ENCODE measurements around the gene LDLRAD1. TPM values are rescaled to one million over a fixed set of nuclear protein-coding genes. Genes with fewer than 3 reads are reported as not detected.
A peak's percentile ranks its signal among the peaks of the same experiment; 100 is the strongest.
"Not testable (repeated sequence)": the region's sequence is repeated elsewhere in the genome, so short reads cannot be mapped to it uniquely, and the experiment has no call there.

LDLRAD1 gene
- total and polyA plus RNA-seq, 5 donors from 2014 or later = not detected

GRCh38 chr1:53982763-53983104, 35.3 kb downstream of the LDLRAD1 start:
- no peaks in the 10 kb centered on the region for H3K4me1 ChIP-seq (ENCODE audit: control insufficient read depth, insufficient read depth, low read length, poor library complexity, severe bottlenecking)
- Mint-ChIP-seq H3K4me3 (no peak overlapping the region), H3K36me3 (no peaks in the 10 kb centered on the region), H3K27me3 (peaks cover 6% of the 10 kb centered on the region), H3K4me1 (peaks cover 0 to 11% (median 3%) of the 10 kb centered on the region in 4 donors), H3K27ac (no peak overlapping the region), H3K9me3 (no peaks in the 10 kb centered on the region)
- ATAC-seq (ENCODE audit: low read depth in 2 of 2) (no peak), DNase-seq (no peak)
- H3K27me3 ChIP-seq (ENCODE audit: control insufficient read depth, insufficient read depth, low read length) = no peaks in the 10 kb centered on the region
- no peaks in the 10 kb centered on the region for H3K36me3 ChIP-seq (ENCODE audit: control insufficient read depth, insufficient read depth, low read length)
- H3K4me3 ChIP-seq (ENCODE audit: low read depth, low read length) = no peak overlapping the region
- H3K27ac ChIP-seq (ENCODE audit: insufficient read depth, low read length, poor library complexity, severe bottlenecking) = no peak overlapping the region
- H3K9me3 ChIP-seq (ENCODE audit: control insufficient read depth in 2 of 2, low read length in 2 of 2) = no peaks in the 10 kb centered on the region

- H3K4me1 ChIP-seq (ENCODE audit: control insufficient read depth, insufficient read depth, low read length, poor library complexity, severe bottlenecking) = no peaks in the 10 kb centered on the region
- no peak for DNase-seq
- H3K27me3 Mint-ChIP-seq = peaks cover 6% of the 10 kb centered on the region
- H3K4me3 ChIP-seq (ENCODE audit: low read depth, low read length) = no peak overlapping the region
- H3K4me3 Mint-ChIP-seq = no peak overlapping the region
- H3K4me1 Mint-ChIP-seq = peaks cover 0 to 11% (median 2%) of the 10 kb centered on the region in 4 donors
- no peak overlapping the region for H3K27ac Mint-ChIP-seq
- no peaks in the 10 kb centered on the region for H3K9me3 ChIP-seq (ENCODE audit: control insufficient read depth in 2 of 2, low read length in 2 of 2)
- ATAC-seq (ENCODE audit: low read depth in 2 of 2) = no peak
- no peaks in the 10 kb centered on the region for H3K27me3 ChIP-seq (ENCODE audit: control insufficient read depth, insufficient read depth, low read length)
- H3K36me3 Mint-ChIP-seq = no peaks in the 10 kb centered on the region
- no peaks in the 10 kb centered on the region for H3K36me3 ChIP-seq (ENCODE audit: control insufficient read depth, insufficient read depth, low read length)
- H3K9me3 Mint-ChIP-seq = no peaks in the 10 kb centered on the region
- H3K27ac ChIP-seq (ENCODE audit: insufficient read depth, low read length, poor library complexity, severe bottlenecking) = no peak overlapping the region
Observed at GRCh38 chr1:53982034-53982762, 35.8 kb downstream of the LDLRAD1 start.

DNA sequence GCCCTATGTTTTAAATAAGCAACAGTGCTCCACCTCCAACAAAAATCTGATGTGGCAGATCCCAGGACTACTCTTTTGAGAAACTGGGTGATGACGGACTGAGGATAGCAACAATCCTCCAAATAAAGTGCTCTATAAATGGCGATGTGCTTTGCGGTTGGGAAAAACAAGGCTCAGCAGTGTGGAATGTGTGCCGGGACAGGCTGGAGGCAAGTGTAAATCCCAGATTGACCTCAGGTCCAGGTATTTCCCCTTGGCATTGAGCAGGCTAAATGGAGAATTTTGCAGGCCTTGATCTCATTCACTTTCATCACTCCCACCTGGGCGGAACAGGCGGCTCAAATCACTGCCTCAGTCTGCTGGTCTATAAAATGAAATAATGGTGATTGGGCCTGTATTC, 36.8 kb downstream of the LDLRAD1 start:
- Histone ChIP-seq H3K27me3 (ENCODE audit: control insufficient read depth, insufficient read depth, low read length) (no peaks in the 10 kb centered on the region), H3K36me3 (ENCODE audit: control insufficient read depth, insufficient read depth, low read length) (no peaks in the 10 kb centered on the region), H3K4me3 (ENCODE audit: low read depth, low read length) (no peak overlapping the region), H3K9me3 (ENCODE audit: control insufficient read depth in 2 of 2, low read length in 2 of 2) (no peaks in the 10 kb centered on the region), H3K4me1 (ENCODE audit: control insufficient read depth, insufficient read depth, low read length, poor library complexity, severe bottlenecking) (no peaks in the 10 kb centered on the region), H3K27ac (ENCODE audit: insufficient read depth, low read length, poor library complexity, severe bottlenecking) (no peak overlapping the region)
- peaks cover 0 to 6% (median 0%) of the 10 kb centered on the region in 4 donors for H3K4me1 Mint-ChIP-seq
- H3K4me3 Mint-ChIP-seq = no peak overlapping the region
- ATAC-seq (ENCODE audit: low read depth in 2 of 2) (no peak), DNase-seq (no peak)
- H3K9me3 Mint-ChIP-seq = no peaks in the 10 kb centered on the region
- H3K27ac Mint-ChIP-seq = no peak overlapping the region
- peaks cover 6% of the 10 kb centered on the region for H3K27me3 Mint-ChIP-seq
- H3K36me3 Mint-ChIP-seq = no peaks in the 10 kb centered on the region

DNA sequence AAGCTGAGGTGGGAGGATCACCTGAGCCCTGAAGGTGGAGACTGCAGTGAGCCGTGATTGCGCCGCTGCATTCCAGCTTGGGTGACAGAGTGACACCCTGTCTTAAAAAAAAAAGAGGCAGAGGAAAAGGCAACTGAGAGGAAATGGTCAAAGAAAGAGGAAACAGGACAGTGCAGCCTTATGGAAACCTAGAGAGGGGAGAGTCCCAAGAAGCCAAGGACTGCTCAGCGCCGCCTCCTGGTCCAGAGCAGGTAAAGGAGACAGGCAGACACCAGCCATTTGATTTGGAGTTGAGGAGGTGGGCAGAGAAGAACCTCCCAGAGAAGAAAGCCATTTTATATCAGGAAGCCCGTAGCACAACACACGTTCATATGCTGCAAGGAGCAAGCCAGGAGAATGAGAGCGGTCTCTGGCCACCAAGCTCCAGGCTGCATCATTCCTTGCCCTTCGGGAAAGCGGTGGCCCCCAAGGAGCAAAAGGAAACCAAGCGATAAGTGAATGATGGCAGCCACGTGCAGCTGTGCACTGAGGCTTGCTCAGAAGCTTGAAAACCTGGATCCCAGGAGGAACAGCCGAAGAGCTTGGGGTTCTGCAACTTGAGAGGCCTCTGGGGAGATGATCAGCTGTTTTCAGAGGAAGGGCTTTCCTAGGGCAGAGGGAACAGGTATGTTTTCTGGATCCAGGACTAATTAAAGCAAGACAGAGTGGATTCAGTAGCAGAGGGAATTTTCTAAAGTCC, 38.1 kb downstream of the LDLRAD1 start:
- H3K27ac ChIP-seq (ENCODE audit: insufficient read depth, low read length, poor library complexity, severe bottlenecking) = no peak overlapping the region
- no peak for DNase-seq
- peaks cover 6% of the 10 kb centered on the region for H3K27me3 Mint-ChIP-seq
- peaks cover 8% of the 10 kb centered on the region for H3K36me3 Mint-ChIP-seq
- H3K27me3 ChIP-seq (ENCODE audit: control insufficient read depth, insufficient read depth, low read length) = no peaks in the 10 kb centered on the region
- no peak overlapping the region for H3K4me3 Mint-ChIP-seq
- H3K9me3 ChIP-seq (ENCODE audit: control insufficient read depth in 2 of 2, low read length in 2 of 2) = no peaks in the 10 kb centered on the region
- no peak overlapping the region for H3K4me3 ChIP-seq (ENCODE audit: low read depth, low read length)
- H3K4me1 Mint-ChIP-seq = no peaks in the 10 kb centered on the region
- H3K27ac Mint-ChIP-seq = peak overlapping the region in 1 of 3 donors; percentile 61
- H3K4me1 ChIP-seq (ENCODE audit: control insufficient read depth, insufficient read depth, low read length, poor library complexity, severe bottlenecking) = no peaks in the 10 kb centered on the region
- no peaks in the 10 kb centered on the region for H3K9me3 Mint-ChIP-seq
- H3K36me3 ChIP-seq (ENCODE audit: control insufficient read depth, insufficient read depth, low read length) = no peaks in the 10 kb centered on the region
- no peak for ATAC-seq (ENCODE audit: low read depth in 2 of 2)

- Histone ChIP-seq H3K36me3 (ENCODE audit: control insufficient read depth, insufficient read depth, low read length) (no peaks in the 10 kb centered on the region), H3K4me3 (ENCODE audit: low read depth, low read length) (no peak overlapping the region), H3K4me1 (ENCODE audit: control insufficient read depth, insufficient read depth, low read length, poor library complexity, severe bottlenecking) (no peaks in the 10 kb centered on the region), H3K27me3 (ENCODE audit: control insufficient read depth, insufficient read depth, low read length) (no peaks in the 10 kb centered on the region), H3K27ac (ENCODE audit: insufficient read depth, low read length, poor library complexity, severe bottlenecking) (no peak overlapping the region), H3K9me3 (ENCODE audit: control insufficient read depth in 2 of 2, low read length in 2 of 2) (no peaks in the 10 kb centered on the region)
- ATAC-seq (ENCODE audit: low read depth in 2 of 2) (no peak), DNase-seq (no peak)
- no peak overlapping the region for H3K27ac Mint-ChIP-seq
- no peak overlapping the region for H3K4me3 Mint-ChIP-seq
- H3K4me1 Mint-ChIP-seq = peaks cover 0 to 5% (median 0%) of the 10 kb centered on the region in 4 donors
- H3K27me3 Mint-ChIP-seq = peaks cover 10% of the 10 kb centered on the region
- H3K36me3 Mint-ChIP-seq = peaks cover 21% of the 10 kb centered on the region
- H3K9me3 Mint-ChIP-seq = peaks cover 0 to 4% (median 0%) of the 10 kb centered on the region in 7 donors
Observed at GRCh38 chr1:53975861-53976260, 42.1 kb downstream of the LDLRAD1 start.

GRCh38 chr1:53971718-53972117, 46.3 kb downstream of the LDLRAD1 start:
- no peak overlapping the region for H3K4me3 ChIP-seq (ENCODE audit: low read depth, low read length)
- no peak for ATAC-seq (ENCODE audit: low read depth in 2 of 2)
- no peak for DNase-seq
- H3K36me3 ChIP-seq (ENCODE audit: control insufficient read depth, insufficient read depth, low read length) = peaks cover 14% of the 10 kb centered on the region
- peaks cover 4% of the 10 kb centered on the region for H3K27me3 Mint-ChIP-seq
- H3K4me1 Mint-ChIP-seq = peaks cover 0 to 5% (median 0%) of the 10 kb centered on the region in 4 donors
- peaks cover 44% of the 10 kb centered on the region for H3K36me3 Mint-ChIP-seq
- H3K27ac ChIP-seq (ENCODE audit: insufficient read depth, low read length, poor library complexity, severe bottlenecking) = no peak overlapping the region
- H3K9me3 Mint-ChIP-seq = peaks cover 0 to 4% (median 0%) of the 10 kb centered on the region in 7 donors
- no peaks in the 10 kb centered on the region for H3K27me3 ChIP-seq (ENCODE audit: control insufficient read depth, insufficient read depth, low read length)
- no peaks in the 10 kb centered on the region for H3K9me3 ChIP-seq (ENCODE audit: control insufficient read depth in 2 of 2, low read length in 2 of 2)
- H3K4me3 Mint-ChIP-seq = no peak overlapping the region
- H3K4me1 ChIP-seq (ENCODE audit: control insufficient read depth, insufficient read depth, low read length, poor library complexity, severe bottlenecking) = no peaks in the 10 kb centered on the region
- H3K27ac Mint-ChIP-seq = no peak overlapping the region

GRCh38 chr1:53969323-53969722, 48.7 kb downstream of the LDLRAD1 start:
- DNase-seq; H3K9me3 ChIP-seq (ENCODE audit: control insufficient read depth in 2 of 2, low read length in 2 of 2); H3K27ac Mint-ChIP-seq; H3K27ac ChIP-seq (ENCODE audit: insufficient read depth, low read length, poor library complexity, severe bottlenecking); H3K9me3 Mint-ChIP-seq; H3K27me3 ChIP-seq (ENCODE audit: control insufficient read depth, insufficient read depth, low read length); H3K4me3 ChIP-seq (ENCODE audit: low read depth, low read length); H3K27me3 Mint-ChIP-seq; H3K4me1 ChIP-seq (ENCODE audit: control insufficient read depth, insufficient read depth, low read length, poor library complexity, severe bottlenecking); ATAC-seq (ENCODE audit: low read depth in 2 of 2); H3K4me1 Mint-ChIP-seq; H3K4me3 Mint-ChIP-seq: not testable (repeated sequence)
- H3K36me3 ChIP-seq (ENCODE audit: control insufficient read depth, insufficient read depth, low read length) = peaks cover 21% of the 10 kb centered on the region
- H3K36me3 Mint-ChIP-seq = peaks cover 41% of the 10 kb centered on the region

GRCh38 chr1:53968125-53968513, 49.9 kb downstream of the LDLRAD1 start:
- H3K4me1 ChIP-seq (ENCODE audit: control insufficient read depth, insufficient read depth, low read length, poor library complexity, severe bottlenecking) = no peaks in the 10 kb centered on the region
- H3K4me3 ChIP-seq (ENCODE audit: low read depth, low read length) = no peak overlapping the region
- DNase-seq (no peak), ATAC-seq (ENCODE audit: low read depth in 2 of 2) (no peak)
- H3K9me3 ChIP-seq (ENCODE audit: control insufficient read depth in 2 of 2, low read length in 2 of 2) = no peaks in the 10 kb centered on the region
- Mint-ChIP-seq H3K27ac (no peak overlapping the region), H3K9me3 (peaks cover 0 to 3% (median 0%) of the 10 kb centered on the region in 7 donors), H3K4me1 (peaks cover 0 to 5% (median 0%) of the 10 kb centered on the region in 4 donors), H3K4me3 (no peak overlapping the region), H3K36me3 (peaks cover 49% of the 10 kb centered on the region), H3K27me3 (peaks cover 9% of the 10 kb centered on the region)
- no peaks in the 10 kb centered on the region for H3K27me3 ChIP-seq (ENCODE audit: control insufficient read depth, insufficient read depth, low read length)
- peaks cover 29% of the 10 kb centered on the region for H3K36me3 ChIP-seq (ENCODE audit: control insufficient read depth, insufficient read depth, low read length)
- no peak overlapping the region for H3K27ac ChIP-seq (ENCODE audit: insufficient read depth, low read length, poor library complexity, severe bottlenecking)
